Muscle of back (tissue), 13 donors: ENCODE results near the gene KRTAP1-3. TPM values are rescaled to one million over a fixed set of nuclear protein-coding genes. Genes with fewer than 3 reads are reported as not detected.
"Not testable (repeated sequence)": the region's sequence is repeated elsewhere in the genome, so short reads cannot be mapped to it uniquely, and the experiment has no call there.

Experiments
- DNase-seq, 3 donors: peaks; one replicate each; pipeline versions ENCODE4 v3.0.0 to v3.0.0-alpha.2; 2013
- long read RNA-seq, 9 donors: transcript quantifications; one replicate each; lab custom pipeline, GENCODE V29; 2026
- polyA plus RNA-seq, 10 donors: library from polyadenylated mRNA; unstranded; fragments of 120-200 nt; gene quantifications; one replicate each; pipeline ENCODE4 v1.2.1, GENCODE V29; 2013; ENCODE audit not compliant: insufficient read length in 10 of 10

The KRTAP1-3 gene, protein sequence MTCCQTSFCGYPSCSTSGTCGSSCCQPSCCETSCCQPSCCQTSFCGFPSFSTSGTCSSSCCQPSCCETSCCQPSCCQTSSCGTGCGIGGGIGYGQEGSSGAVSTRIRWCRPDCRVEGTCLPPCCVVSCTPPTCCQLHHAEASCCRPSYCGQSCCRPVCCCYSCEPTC
- polyA plus RNA-seq, result under 1 TPM in 1 of 10 donors, not detected in 9; 0.25 TPM
- long read RNA-seq, donor 1, result 0 reads
- long read RNA-seq, donor 2, result 0 reads
- long read RNA-seq, donor 3, result 0 reads
- long read RNA-seq, donor 4, result 0 reads
- long read RNA-seq, donor 5, result 0 reads
- long read RNA-seq, donor 6, result 0 reads
- long read RNA-seq, donor 7, result 0 reads
- long read RNA-seq, donor 8, result 0 reads
- long read RNA-seq, donor 9, result 0 reads

DNA sequence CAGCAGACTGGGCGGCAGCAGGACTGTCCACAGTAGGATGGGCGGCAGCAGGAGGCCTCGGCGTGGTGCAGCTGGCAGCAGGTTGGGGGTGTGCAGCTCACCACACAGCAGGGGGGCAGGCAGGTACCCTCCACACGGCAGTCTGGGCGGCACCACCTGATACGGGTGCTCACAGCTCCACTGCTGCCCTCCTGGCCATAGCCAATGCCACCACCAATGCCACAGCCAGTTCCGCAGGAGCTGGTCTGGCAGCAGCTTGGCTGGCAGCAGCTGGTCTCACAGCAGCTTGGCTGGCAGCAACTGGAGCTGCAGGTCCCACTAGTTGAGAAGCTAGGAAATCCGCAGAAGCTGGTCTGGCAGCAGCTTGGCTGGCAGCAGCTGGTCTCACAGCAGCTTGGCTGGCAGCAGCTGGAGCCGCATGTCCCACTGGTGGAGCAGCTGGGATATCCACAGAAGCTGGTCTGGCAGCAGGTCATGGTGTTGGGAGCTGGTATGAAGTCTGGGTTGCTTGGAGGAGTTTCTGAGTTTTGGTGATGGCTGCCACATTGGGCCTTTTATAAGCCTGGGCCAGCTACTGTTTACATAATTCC, at the start of gene KRTAP1-3:
Gene KRTAP1-3 (minus strand): TSS at position 529 of the 590 bp plus-strand sequence. CDS start 53 bp downstream, at position 476.
- peak in 1 of 3 donors; percentile 16 for DNase-seq

DNA sequence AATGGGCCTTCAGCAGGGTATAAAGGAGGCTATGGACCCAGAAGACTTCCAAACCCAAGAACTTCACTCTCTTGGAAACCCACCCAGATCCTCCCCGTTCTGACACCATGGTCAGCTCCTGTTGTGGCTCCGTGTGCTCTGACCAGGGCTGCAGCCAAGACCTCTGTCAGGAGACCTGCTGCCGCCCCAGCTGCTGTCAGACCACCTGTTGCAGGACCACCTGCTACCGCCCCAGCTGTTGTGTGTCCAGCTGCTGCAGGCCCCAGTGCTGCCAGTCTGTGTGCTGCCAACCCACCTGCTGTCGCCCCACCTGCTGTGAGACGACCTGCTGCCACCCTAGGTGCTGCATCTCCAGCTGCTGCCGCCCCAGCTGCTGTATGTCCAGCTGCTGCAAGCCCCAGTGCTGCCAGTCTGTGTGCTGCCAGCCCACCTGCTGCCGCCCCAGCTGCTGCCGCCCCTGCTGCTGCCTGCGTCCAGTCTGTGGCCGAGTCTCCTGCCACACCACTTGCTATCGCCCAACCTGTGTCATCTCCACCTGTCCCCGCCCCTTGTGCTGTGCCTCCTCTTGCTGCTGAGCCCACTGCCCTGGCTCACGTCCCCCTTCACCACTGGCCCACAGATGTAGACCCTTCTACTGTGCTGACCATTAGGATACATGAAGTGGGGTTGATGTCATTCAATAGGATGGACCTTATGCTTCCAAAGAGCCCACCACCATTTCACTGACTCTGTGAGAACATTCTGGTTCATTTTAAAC, 49.6 kb upstream of the KRTAP1-3 start, which contains the start of gene KRTAP4-7:
Gene KRTAP4-7 (plus strand): TSS at position 51 of the 757 bp plus-strand sequence. CDS start 57 bp downstream, at position 108.
- DNase-seq, result not testable (repeated sequence)

DNA sequence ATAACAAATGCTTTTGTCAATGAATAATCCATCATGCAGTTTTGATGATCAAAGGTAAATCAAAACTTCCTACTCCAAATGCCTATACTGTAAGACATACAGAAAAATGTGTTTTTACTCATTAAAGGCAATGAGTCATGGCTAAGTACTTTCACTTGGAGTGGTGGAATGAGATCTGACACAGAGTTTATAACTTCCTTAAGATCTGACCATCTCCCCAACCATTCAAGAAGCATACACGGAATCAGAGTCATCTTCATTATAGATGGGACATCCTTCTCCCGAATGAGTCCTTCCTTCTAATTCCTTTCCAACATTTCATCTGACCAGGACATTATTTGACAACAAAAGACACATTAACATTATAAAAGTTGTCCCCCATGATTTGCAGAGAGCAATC, 48.8 kb upstream of the KRTAP1-3 start:
- DNase-seq, result not testable (repeated sequence)

DNA sequence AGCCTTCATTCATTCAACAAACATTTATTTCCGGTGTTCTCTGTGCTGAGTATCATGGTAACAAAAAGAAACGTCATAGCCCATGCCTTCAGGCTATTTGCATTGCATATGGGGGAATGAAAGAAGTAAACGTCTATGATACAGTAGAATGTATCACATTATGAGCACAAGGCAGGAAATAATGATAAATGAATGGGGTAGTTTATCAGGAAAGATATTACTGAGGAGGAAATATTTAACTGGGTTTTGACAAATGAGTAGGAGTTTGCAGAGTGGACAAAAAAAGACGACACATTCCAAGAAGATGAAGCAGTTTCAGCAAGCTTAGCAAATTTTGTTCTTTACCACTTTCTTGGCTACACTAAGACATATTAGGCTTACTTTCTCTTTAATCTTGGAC, 48.0 kb upstream of the KRTAP1-3 start:
- DNase-seq, result no peak

DNA sequence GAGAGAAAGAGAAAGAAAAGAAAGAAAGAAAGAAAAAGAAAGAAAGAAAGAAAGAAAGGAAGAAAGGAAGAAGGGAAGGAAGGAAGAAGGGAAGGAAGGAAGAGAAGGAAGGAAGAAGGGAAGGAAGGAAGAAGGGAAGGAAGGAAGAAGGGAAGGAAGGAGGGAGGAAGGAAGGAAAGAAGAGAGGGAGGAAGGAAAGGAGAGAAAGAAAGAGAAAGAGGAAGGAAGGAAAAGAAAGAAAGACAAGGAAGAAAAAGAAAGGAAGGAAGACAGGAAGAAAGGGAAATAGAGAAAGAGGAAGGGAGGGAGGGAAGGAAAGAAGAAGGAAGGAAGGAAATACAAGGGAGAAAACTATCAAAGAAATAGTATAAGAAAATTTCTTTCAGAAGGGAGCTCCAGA, 42.1 kb upstream of the KRTAP1-3 start:
- no peak for DNase-seq

DNA sequence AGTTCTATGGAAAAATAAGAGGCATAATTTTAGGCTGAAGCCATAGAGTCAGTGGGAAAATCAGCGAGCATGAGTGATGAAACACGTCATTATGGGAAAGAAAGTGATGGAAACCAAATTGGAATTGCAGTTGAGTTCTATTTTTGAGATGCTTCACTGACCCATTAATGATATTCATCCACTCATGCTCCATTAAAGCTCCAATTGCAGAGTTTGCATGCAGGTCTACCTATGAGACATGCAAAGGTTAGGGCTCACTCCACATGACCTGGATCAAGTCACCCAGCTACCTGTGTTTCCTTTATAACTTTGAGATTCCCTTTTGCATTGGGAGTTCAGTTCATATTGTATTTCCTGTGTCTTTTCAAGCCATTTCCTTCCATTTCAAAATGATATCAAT, 39.0 kb upstream of the KRTAP1-3 start:
- no peak for DNase-seq

DNA sequence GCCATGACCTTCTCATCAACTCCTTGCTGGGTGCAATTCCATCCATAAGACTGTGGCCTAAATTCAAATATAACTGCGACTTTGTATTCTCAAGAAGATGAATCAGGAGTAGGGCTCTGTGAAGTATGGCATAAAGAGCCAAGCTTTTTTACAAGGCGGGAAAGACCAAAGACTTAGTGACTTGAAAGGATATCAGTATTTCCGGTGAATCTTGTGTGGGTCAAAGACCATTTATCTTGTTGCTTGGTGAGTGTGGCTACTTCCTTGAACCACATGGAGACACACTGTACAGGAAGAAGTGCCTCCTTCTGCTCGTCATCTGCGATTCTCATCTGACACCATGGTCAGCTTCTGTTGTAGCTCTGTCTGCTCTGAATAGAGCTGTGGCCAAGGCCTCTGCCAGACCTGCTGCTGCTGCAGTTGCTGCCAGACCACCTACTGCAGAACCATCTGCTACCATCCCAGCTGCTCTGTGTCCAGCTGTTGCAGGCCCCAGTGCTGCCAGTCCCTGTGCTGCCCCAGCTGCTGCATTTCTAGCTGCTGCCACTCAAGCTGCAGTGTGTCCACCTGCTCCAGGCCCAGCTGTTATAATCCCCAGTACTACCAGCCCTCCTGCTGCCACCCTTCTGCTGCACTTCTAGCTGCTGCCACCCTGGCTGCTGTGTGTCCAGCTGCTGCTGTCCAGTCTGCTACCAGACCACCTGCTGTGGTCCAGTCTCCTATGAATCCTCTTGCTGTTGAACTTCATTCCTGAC, 37.1 kb upstream of the KRTAP1-3 start:
- DNase-seq, result no peak

DNA sequence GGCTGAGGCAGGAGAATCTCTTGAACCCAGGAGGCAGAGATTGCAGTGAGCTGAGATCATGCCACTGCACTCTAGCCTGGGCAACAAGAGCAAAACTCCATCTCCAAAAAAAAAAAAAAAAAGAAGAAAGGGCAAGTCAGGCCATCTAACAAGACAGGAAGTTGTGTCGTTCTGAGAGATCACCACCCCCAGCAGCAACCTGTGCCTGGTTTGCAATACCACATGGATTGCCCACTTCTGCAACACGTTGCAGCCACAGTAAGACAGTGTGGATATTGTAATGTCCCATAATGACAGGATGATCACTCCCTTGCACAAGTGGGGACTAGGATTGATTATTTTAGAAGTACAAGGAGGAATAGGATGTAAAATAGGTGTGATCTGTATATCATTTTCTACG, 34.4 kb upstream of the KRTAP1-3 start:
- no peak for DNase-seq

DNA sequence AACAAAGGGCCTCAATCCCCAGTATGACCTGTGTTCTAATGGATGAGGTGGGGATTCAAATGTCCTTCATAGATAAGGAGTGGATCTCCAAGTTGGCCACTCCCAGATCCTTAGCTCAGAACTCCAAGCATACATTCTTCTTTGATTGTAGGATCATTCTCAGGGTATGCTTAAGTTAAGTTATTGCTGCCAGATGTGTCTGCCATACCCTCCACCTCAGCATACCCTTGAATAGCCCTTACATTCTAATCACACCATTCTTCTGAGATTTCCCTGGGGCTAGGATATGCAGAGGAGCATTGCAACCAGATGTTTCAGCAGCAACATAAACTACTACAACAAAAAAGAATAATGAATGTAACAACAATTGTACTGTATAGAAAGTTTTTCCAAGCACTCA, 32.6 kb upstream of the KRTAP1-3 start:
- no peak for DNase-seq

DNA sequence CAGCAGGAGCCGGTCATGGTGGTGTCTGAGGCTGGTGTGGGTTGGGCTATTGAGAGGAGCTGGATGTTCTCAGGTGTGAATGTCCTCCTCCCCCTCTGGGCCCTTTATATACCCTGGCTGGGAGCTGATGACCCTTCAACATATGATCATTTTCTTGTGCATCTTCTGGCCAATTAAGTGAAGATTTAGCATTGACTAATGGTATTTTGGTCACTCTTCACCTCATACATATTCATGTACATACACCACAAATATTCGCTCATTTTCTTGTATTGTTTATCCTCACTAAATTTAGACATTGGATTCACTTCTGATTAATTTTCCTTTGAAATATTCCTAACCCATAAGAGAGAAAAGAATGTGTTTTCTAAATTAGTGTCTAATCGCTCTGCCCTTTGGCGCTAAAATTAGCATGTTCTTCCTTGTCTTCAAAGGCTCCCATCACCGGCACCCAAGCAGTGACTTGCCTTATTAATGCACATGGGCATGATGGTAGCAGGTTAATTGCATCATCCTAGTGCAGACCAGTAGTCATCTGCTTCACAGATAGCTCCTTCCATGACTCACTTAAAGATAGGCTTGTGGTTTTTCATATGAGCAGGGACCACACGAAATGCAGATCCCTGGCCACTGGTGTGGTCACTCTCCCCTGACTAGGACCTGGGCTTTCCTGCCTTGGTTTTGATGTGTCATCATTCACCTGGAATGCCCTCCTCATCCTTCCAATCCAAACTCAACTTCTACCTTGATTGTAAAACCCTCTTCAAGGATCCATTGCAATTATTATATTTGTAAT, 31.4 kb upstream of the KRTAP1-3 start, which contains the start of gene KRTAP2-4:
Gene KRTAP2-4 (minus strand): TSS at position 51 of the 796 bp plus-strand sequence. CDS start 34 bp downstream, at position 17.
- peak in 1 of 3 donors; percentile 76 for DNase-seq

DNA sequence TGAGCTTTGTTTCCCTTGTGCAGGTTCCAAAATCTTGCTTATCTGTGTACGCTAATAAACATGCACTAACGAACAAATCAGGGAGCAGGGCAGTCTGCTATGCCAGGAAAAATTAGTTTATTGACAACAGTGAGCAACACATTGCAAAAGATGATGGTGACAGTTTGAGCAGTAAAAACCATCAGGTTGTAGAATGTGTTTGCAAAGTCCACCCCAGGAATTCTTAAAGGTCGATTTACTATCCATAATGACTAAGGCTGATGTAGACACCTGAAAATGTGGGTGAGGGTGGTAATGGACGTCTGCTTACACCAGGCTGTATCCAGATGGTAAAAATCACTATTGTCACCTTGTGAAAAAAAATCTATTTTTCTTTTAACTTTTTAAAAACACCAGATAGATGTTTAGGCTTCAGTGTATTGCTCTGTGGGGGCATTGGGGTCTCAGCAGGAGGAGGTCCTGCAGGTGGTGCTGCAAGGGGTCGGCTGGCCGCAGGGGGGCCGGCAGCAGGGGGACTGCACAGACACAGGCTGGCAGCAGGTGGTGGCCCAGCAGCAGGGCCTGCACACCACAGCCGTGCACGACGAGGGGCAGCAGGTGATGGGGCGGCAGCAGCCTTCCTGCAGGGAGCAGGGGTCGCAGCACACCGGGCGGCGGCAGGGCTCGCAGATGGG, 30.5 kb upstream of the KRTAP1-3 start:
- not testable (repeated sequence) for DNase-seq

DNA sequence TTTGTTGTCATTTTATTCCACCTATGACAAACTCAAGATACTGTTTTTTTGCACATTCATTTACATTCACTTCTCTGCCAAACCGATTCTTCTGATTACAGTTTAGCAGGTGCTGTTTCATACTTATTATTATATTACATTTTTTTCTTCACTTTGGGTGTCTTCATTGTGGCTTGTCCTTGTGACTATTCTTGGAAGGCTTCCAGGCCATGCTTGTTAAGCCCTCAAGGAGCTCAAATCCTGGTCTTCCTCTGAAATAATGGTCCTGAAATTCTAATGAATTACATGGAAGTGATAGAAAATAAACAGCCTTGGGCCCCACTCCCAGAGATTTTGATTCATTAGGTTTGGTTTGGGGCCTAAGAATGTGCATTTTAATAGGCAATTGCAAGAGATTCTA, 29.6 kb upstream of the KRTAP1-3 start:
- DNase-seq, result no peak

DNA sequence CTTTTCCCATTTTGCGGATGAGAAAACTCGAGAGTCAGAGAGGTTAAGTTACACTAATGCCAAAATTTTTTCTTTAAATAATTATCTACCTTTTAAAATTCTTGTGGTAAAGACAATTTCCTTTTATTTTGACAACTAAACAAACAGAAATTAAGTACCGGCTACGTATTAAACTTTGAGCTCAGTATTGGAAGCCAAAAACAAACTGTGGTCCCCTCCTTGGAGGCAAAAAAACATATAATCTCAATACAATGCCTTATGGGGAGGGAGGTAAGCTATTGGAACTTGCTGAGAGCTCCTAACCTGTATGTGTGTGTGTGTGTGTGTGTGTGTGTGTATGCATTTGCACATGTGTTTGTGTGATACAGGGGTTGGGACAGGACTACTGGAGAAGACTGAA, 28.8 kb upstream of the KRTAP1-3 start:
- DNase-seq, result no peak

DNA sequence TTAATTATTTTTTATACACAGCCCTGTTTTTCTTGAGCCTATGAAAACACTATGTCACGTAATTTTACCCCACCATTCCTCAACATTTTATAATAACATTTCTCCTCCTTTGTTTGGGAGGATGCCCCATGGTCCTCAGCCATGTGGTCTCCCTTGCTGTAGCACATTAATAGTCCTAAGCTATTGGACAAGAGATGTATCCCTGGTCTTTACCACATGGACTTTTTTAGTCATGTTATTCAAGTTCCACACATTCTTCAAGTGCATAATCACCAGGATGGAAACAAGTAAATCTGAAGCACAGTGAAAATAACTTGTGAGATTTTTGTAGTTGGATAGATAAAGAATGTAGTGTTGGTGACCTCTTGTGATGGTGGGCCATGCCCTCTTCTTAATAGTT, 27.3 kb upstream of the KRTAP1-3 start:
- peak in 1 of 3 donors; percentile 93 for DNase-seq

DNA sequence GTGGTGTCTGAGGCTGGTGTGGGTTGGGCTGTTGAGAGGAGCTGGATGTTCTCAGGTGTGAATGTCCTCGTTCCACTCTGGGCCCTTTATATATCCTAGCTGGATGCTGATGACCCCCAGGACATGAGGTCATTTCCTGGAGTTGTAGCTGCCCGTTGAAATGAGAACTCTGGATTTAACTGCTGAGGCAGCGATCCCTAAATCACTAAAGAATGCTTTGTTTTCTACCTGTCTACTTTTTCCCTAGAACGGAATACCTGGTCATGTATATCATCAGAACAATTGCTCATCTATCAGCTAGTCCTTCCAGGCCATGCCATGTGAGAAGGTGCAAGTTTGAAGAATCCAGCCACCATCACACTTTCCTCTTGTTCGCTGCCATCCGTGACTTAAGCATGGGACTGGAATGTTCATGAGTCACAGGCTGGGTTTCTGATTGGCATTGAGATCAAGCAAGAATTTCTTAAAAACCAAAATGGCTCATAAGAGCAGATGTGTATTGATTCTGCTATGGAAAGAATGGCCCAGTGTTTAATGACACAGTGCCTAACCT, 25.5 kb upstream of the KRTAP1-3 start, which contains the start of gene KRTAP2-3:
Gene KRTAP2-3 (minus strand): TSS at position 63 of the 553 bp plus-strand sequence. CDS start 64 bp downstream, outside the sequence.
- DNase-seq, result peak in 1 of 3 donors; percentile 92

DNA sequence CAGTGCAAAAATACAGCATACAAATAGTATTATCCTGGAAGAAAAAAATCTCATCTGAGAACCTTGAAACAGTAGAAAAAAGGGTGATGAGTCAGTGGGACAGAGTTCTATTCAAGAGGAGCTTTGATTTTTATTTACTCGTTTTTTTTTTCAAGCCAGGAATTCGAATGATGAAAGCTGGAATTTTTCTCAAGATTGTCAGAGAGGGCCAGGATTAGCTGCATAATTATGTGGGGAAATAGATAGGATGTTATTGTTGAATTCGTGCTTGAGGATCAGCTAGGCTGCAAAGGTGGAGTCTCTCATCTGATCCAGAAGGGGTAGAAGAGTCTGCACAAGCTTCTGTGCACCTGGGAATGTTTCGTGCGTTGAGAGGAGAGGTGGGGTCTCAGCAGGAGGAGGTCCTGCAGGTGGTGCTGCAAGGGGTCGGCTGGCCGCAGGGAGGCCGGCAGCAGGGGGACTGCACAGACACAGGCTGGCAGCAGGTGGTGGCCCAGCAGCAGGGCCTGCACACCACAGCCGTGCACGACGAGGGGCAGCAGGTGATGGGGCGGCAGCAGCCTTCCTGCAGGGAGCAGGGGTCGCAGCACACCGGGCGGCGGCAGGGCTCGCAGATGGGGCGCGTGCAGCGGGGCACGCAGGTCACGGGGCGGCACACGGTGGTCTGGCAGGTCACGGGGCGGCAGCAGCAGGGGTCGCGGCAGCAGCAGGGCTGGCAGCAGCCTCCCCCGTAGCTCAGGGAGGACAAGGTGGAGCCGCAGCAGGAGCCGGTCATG, 24.8 kb upstream of the KRTAP1-3 start:
- DNase-seq, result peak in 1 of 3 donors; percentile 83

DNA sequence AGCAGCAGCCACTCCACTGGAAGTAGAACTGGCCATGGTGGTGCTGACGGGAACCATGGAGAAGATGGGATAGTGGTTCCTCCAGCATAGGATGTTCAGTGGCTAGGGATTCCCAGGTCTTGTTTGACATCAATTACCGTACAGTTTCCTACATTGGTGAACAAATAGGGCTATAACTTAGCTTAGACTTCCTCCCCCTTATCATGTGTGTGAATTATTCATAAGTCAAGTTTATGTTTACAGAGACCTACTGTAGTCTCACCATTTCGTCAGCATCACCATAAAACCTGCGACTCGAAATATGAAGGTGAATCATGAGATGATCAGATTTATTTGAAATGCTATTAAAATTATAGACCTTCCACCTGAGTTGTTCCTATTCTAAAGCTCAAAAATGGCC, 24.1 kb upstream of the KRTAP1-3 start:
- no peak for DNase-seq

DNA sequence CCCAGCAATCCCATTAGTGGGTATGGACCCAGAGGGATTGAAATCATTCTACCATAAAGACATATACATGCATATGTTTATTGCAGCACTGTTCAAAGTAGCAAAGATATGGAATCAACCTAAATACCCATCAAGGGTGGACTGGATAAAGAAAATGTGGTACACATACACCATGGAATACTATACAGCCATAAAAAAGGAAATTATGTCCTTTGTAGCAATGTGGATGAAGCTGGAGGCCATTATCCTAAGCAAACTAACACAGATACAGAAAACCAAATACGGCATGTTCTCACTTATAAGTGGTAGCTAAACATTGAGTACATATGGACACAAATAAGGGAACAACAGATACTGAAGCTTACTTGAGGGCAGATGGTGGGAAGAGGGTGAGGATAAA, 22.9 kb upstream of the KRTAP1-3 start:
- no peak for DNase-seq

DNA sequence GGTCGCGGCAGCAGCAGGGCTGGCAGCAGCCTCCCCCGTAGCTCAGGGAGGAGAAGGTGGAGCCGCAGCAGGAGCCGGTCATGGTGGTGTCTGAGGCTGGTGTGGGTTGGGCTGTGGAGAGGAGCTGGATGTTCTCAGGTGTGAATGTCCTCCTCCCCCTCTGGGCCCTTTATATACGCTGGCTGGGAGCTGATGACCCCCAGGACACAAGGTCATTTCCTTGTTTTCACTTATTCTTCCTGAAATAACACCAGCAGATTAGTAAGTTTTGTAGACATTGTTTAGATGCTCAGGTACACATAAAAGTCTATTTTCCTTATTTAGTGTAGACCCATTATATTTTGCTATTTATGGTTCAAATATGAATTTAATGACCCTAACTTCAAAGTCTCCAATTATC, 20.5 kb upstream of the KRTAP1-3 start, which contains the start of gene KRTAP2-2:
Gene KRTAP2-2 (minus strand): TSS at position 101 of the 400 bp plus-strand sequence. CDS start 19 bp downstream, at position 82.
- not testable (repeated sequence) for DNase-seq
